ENCODE results near the gene SYT12. TPM values are rescaled to one million over a fixed set of nuclear protein-coding genes. Genes with fewer than 3 reads are reported as not detected.

The SYT12 gene
- total RNA-seq: 10 to 100 TPM in 4 of 6 experiments, 1 to 10 TPM in 2; 1.8 to 35.3 (median 14.2) TPM
- long read RNA-seq: 0 reads

- Histone ChIP-seq H3K27me3 (no peaks in the 10 kb centered on the region), H3K4me1 (peaks cover 0 to 23% (median 9%) of the 10 kb centered on the region in 4 donors), H3K4me3 (peak within 1 kb of the TSS; percentile 44 to 56 (median 45)), H3K36me3 (no peaks in the 10 kb centered on the region), H3K27ac (peak within 1 kb of the TSS in 1 of 3 donors; percentile 43), H3K9me3 (no peaks in the 10 kb centered on the region)
- WGBS (ENCODE audit: insufficient coverage, low coverage, low lambda C conversion rate, missing lambda C conversion rate): 2% methylated on average over 41 of the region's 118 CpGs
- TF ChIP-seq, protein P1, sequence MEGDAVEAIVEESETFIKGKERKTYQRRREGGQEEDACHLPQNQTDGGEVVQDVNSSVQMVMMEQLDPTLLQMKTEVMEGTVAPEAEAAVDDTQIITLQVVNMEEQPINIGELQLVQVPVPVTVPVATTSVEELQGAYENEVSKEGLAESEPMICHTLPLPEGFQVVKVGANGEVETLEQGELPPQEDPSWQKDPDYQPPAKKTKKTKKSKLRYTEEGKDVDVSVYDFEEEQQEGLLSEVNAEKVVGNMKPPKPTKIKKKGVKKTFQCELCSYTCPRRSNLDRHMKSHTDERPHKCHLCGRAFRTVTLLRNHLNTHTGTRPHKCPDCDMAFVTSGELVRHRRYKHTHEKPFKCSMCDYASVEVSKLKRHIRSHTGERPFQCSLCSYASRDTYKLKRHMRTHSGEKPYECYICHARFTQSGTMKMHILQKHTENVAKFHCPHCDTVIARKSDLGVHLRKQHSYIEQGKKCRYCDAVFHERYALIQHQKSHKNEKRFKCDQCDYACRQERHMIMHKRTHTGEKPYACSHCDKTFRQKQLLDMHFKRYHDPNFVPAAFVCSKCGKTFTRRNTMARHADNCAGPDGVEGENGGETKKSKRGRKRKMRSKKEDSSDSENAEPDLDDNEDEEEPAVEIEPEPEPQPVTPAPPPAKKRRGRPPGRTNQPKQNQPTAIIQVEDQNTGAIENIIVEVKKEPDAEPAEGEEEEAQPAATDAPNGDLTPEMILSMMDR (IDR thresholded peaks at IDR 0.05): no peak
- peak; percentile 38 for TF ChIP-seq POLR2A (IDR thresholded peaks at IDR 0.05)
- intact Hi-C loops (cut with DNase I): no loop called here
- peak; percentile 11 to 46 (median 33) for ATAC-seq
- peak in 1 of 3 donors; percentile 57 for DNase-seq
Observed at GRCh38 chr11:67022961-67023956, at the start of gene SYT12. TSS of gene SYT12 (plus strand) at chr11:67023134. CDS start at chr11:67030145, 7,011 bp downstream.

DNA sequence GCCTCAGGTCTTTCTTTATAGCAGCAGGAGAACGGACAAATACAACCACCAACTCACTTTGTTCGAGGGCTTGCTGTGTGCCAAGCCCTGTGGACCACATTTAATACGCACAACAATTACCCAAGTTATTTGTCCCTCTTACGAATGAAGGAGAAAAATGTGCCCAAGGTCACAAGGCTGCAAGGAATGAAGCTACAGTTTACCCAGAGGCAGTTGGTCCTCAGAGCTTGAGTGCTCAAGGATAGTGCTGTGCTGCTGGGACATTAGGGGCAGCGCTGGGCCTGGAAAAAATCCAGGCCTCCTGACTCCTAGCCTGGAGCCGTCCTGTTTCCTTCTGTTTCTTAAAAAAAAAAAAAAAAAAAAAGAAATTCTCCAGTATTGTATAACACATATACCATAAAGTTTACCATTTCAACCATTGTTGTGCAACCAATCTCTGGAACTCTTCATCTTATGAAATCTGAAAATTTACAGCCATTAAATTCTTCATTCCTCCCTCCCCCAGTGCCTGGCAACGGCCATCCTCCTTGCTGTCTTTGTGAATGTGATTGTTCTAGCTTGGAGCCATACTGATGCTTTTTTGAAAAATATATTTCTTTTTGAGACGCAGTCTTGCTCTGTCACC is 48.9 kb upstream of the SYT12 start:
- Histone ChIP-seq H3K36me3 (no peaks in the 10 kb centered on the region), H3K27me3 (no peaks in the 10 kb centered on the region), H3K9me3 (no peaks in the 10 kb centered on the region), H3K4me3 (no peak overlapping the region), H3K4me1 (peaks cover 0 to 20% (median 11%) of the 10 kb centered on the region in 4 donors), H3K27ac (no peak overlapping the region)
- ATAC-seq: no peak
- no peak for DNase-seq
- TF ChIP-seq, protein P1 (IDR thresholded peaks at IDR 0.05): no peak
- TF ChIP-seq POLR2A (IDR thresholded peaks at IDR 0.05): no peak
- intact Hi-C loops (cut with DNase I): no loop called here
- 85% methylated on average over 8 of the region's 8 CpGs for WGBS (ENCODE audit: insufficient coverage, low coverage, low lambda C conversion rate, missing lambda C conversion rate)

- Histone ChIP-seq H3K9me3 (no peaks in the 10 kb centered on the region), H3K27me3 (no peaks in the 10 kb centered on the region), H3K36me3 (no peaks in the 10 kb centered on the region), H3K4me3 (no peak within 1 kb of the TSS), H3K27ac (no peak within 1 kb of the TSS), H3K4me1 (peaks cover 0 to 20% (median 11%) of the 10 kb centered on the region in 4 donors)
- intact Hi-C loops (cut with DNase I): no loop called here
- TF ChIP-seq POLR2A (IDR thresholded peaks at IDR 0.05): no peak
- TF ChIP-seq, protein P1 (IDR thresholded peaks at IDR 0.05): no peak
- 88% methylated on average over 5 of the region's 10 CpGs for WGBS (ENCODE audit: insufficient coverage, low coverage, low lambda C conversion rate, missing lambda C conversion rate)
- ATAC-seq: no peak
- no peak for DNase-seq
Observed at GRCh38 chr11:66974724-66975404, 48.1 kb upstream of the SYT12 start, which contains the start of gene C11orf86. TSS of gene C11orf86 (plus strand) at chr11:66975304. CDS start at chr11:66975363, 59 bp downstream.

GRCh38 chr11:66975405-66976027 is 47.4 kb upstream of the SYT12 start:
- Histone ChIP-seq H3K4me1 (peaks cover 0 to 15% (median 8%) of the 10 kb centered on the region in 4 donors), H3K4me3 (no peak overlapping the region), H3K27ac (no peak overlapping the region), H3K36me3 (no peaks in the 10 kb centered on the region), H3K27me3 (no peaks in the 10 kb centered on the region), H3K9me3 (no peaks in the 10 kb centered on the region)
- WGBS (ENCODE audit: insufficient coverage, low coverage, low lambda C conversion rate, missing lambda C conversion rate): 58% methylated on average over 3 of the region's 11 CpGs
- intact Hi-C loops (cut with DNase I): no loop called here
- TF ChIP-seq POLR2A (IDR thresholded peaks at IDR 0.05): no peak
- TF ChIP-seq, protein P1 (IDR thresholded peaks at IDR 0.05): no peak
- DNase-seq (no peak), ATAC-seq (no peak)
